Measurements from ENCODE around the gene PHLDB3. TPM values are rescaled to one million over a fixed set of nuclear protein-coding genes. Genes with fewer than 3 reads are reported as not detected.

Gene PHLDB3
- total and polyA plus RNA-seq, 2 of the 4 experiments (the other 2 are of a cell fraction), result 2.9 to 10.6 TPM

DNA sequence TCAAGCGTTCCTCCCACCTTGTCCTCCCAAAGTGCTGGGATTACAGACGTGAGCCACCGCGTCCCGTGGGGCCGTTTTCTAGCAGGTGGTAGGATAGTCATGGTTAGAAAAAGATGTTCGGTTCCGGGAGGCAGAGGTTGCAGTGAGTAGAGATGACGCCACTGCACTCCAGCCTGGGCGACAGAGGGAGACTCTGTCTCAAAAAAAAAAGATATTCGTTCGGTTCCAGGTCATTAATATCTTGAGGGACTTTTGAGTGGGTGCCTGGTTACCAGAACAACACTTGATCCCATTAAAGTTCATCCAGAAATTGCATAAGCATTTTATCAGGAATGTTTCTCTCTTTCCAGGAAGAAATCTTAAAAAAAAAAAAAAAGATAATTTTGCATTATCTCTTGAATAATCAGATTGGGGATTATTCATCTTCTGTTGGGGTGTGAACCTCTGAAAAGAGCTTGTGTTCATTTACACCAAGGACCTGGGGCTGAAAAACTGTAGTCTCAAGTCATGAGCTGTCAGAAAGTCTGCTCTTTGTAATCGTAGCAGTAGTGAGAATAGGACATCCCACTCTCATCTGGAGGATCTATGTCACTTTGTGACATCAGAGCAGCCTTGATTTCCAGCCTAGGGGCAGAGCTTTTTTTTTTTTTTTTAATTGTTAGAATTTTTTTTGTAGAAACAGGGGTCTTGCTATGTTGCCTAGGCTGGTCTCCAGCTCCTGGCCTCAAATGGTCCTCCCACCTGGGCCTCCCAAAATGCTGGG, 23.5 kb upstream of the PHLDB3 start (continued):
- TF ChIP-seq CEBPB (IDR thresholded peaks at IDR 0.05; ENCODE audit: low read depth, low read length), result no peak
- no peak for TF ChIP-seq MAZ (IDR thresholded peaks at IDR 0.05; ENCODE audit: borderline replicate concordance, low read depth, low read length)
